ENCODE data around the gene NECTIN2.

GRCh38 chr19:44889830-44890365 lies 43.8 kb downstream of the NECTIN2 start:
- TF ChIP-seq EZH2 (IDR thresholded peaks at IDR 0.05; ENCODE audit: borderline replicate concordance, low read length) (no peak), CTCF (IDR thresholded peaks at IDR 0.05; ENCODE audit: low read length) (no peak)
